Measurements from ENCODE around the gene PLK3.

DNA sequence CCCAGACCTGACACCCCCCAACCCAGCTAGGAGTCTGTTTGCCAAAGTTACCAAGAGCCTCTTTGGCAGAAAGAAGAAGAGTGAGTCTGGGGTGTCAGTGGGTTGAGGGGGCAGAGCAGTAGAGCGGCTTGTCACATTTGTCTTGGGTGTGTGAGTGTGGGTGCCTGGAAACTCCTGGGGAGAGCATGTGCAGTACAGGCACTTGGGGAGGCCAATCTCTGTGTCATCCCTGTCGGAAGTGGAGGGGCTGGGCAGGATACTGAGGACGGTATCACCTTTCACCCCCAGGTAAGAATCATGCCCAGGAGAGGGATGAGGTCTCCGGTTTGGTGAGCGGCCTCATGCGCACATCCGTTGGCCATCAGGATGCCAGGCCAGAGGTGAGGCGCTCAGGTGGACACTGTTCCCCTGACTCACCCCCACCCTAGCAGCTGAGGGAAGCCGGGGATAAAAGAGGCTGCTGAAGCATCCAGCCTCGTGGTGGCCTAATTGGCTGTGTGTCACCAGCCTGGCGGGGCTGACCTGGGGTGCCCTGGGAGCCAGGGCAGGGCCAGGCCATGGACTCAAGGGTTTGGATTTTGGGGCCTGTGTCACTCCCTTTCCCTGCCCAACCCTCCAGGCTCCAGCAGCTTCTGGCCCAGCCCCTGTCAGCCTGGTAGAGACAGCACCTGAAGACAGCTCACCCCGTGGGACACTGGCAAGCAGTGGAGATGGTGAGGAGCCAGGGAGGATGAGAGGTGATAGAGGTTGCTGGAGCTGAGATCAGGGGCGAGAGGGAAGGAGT is 3.3 kb downstream of the PLK3 start:
- TF ChIP-seq, protein P1, sequence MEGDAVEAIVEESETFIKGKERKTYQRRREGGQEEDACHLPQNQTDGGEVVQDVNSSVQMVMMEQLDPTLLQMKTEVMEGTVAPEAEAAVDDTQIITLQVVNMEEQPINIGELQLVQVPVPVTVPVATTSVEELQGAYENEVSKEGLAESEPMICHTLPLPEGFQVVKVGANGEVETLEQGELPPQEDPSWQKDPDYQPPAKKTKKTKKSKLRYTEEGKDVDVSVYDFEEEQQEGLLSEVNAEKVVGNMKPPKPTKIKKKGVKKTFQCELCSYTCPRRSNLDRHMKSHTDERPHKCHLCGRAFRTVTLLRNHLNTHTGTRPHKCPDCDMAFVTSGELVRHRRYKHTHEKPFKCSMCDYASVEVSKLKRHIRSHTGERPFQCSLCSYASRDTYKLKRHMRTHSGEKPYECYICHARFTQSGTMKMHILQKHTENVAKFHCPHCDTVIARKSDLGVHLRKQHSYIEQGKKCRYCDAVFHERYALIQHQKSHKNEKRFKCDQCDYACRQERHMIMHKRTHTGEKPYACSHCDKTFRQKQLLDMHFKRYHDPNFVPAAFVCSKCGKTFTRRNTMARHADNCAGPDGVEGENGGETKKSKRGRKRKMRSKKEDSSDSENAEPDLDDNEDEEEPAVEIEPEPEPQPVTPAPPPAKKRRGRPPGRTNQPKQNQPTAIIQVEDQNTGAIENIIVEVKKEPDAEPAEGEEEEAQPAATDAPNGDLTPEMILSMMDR (IDR thresholded peaks at IDR 0.05; ENCODE audit: low read length) = no peak
- no peak for TF ChIP-seq EZH2 (IDR thresholded peaks at IDR 0.05; ENCODE audit: borderline replicate concordance, low read length)
